Tibial nerve (tissue), 4 donors: Measurements from ENCODE around the gene CLIP2. TPM values are rescaled to one million over a fixed set of nuclear protein-coding genes. Genes with fewer than 3 reads are reported as not detected.

Experiments
- DNase-seq, 2 donors: peaks; one replicate each; pipeline ENCODE4 v3.0.0-alpha.2; 2019; ENCODE audit warnings: low spot score in 2 of 2
- H3K27ac ChIP-seq, 4 donors: fragments of 200-600 bp; sonication (generic) in 3 of 4; one replicate each; pipeline ENCODE4 v1.5.1; 2017 to 2019; ENCODE audit warnings: mild to moderate bottlenecking in 1 of 4
- H3K27me3 ChIP-seq, 2 donors: fragments of 200-600 bp; sonication (generic) in 1 of 2; one replicate each; pipeline versions ENCODE4 v1.5.1 to v1.6.0; 2017 to 2019
- H3K36me3 ChIP-seq, 3 donors: fragments of 200-600 bp; sonication (generic); one replicate each; pipeline ENCODE4 v1.5.1; 2018 to 2019
- H3K4me1 ChIP-seq, 4 donors: fragments of 200-600 bp; sonication (generic) in 3 of 4; one replicate each; pipeline ENCODE4 v1.5.1; 2017 to 2019
- H3K4me3 ChIP-seq, 4 donors: fragments of 200-600 bp; sonication (generic) in 3 of 4; one replicate each; pipeline ENCODE4 v1.5.1; 2017 to 2019; ENCODE audit warnings: mild to moderate bottlenecking in 1 of 4, moderate library complexity in 1 of 4
- H3K9me3 ChIP-seq, 4 donors: fragments of 200-600 bp; sonication (generic) in 3 of 4; one replicate each; pipeline ENCODE4 v1.5.1; 2017 to 2019
- CTCF ChIP-seq, 5 experiments: fragments of 200-600 bp in 3 of 5; fragments of 450-650 bp in 2 of 5; sonication (generic) in 3 of 5; IDR thresholded peaks; one replicate each; pipeline ENCODE4 v1.5.1; 2016 to 2019; ENCODE audit warnings: antibody characterized with exemption in 5 of 5, mild to moderate bottlenecking in 3 of 5, moderate library complexity in 2 of 5
- EP300 ChIP-seq, 2 donors: sonication (generic); formaldehyde crosslinking; IDR thresholded peaks; one replicate each; pipeline ENCODE4 v1.6.1; 2017; ENCODE audit warnings: antibody characterized with exemption in 2 of 2, mild to moderate bottlenecking in 1 of 2
- POLR2A ChIP-seq, 2 donors: fragments of 450-650 bp; IDR thresholded peaks; one replicate each; pipeline ENCODE4 v1.6.1; 2017; ENCODE audit warnings: antibody characterized with exemption in 2 of 2, mild to moderate bottlenecking in 2 of 2, moderate library complexity in 2 of 2
- WGBS, 2 donors: methylation state at CpG; one replicate each; pipeline ENCODE4 v1.1.5; 2018; 5-methylcytosine and 5-hydroxymethylcytosine counted together
- total RNA-seq, 4 donors: library from RNA; depleted of rRNA; stranded (reverse); fragments of >200 nt; gene quantifications; one replicate each; pipeline ENCODE4 v1.1.0, GENCODE V29; 2016

The CLIP2 gene
- total RNA-seq, 4 donors from 2014 or later = 42.0 to 48.3 (median 46.3) TPM

GRCh38 chr7:74290553-74290950 is 1.3 kb downstream of the CLIP2 start:
- H3K27me3 ChIP-seq = no peaks in the 10 kb centered on the region
- H3K4me3 ChIP-seq = peak overlapping the region; percentile 83 to 93 (median 88)
- no peak for TF ChIP-seq EP300 (IDR thresholded peaks at IDR 0.05)
- no peak for TF ChIP-seq POLR2A (IDR thresholded peaks at IDR 0.05)
- TF ChIP-seq CTCF (IDR thresholded peaks at IDR 0.05) = no peak
- no peaks in the 10 kb centered on the region for H3K9me3 ChIP-seq
- no peak for DNase-seq
- peaks cover 0 to 54% (median 36%) of the 10 kb centered on the region in 4 donors for H3K4me1 ChIP-seq
- WGBS, 2 donors = 20 to 24% methylated on average over 9 of the region's 9 CpGs
- peak overlapping the region; percentile 86 to 94 (median 90) for H3K27ac ChIP-seq
- H3K36me3 ChIP-seq = no peaks in the 10 kb centered on the region

GRCh38 chr7:74290981-74291441 is 1.8 kb downstream of the CLIP2 start:
- 68 to 70% methylated on average over 9 to 10 of the region's 10 CpGs for whole genome bisulfite sequencing, 2 donors
- H3K27me3 ChIP-seq = no peaks in the 10 kb centered on the region
- H3K9me3 ChIP-seq = no peaks in the 10 kb centered on the region
- no peak for TF ChIP-seq POLR2A (IDR thresholded peaks at IDR 0.05)
- TF ChIP-seq EP300 (IDR thresholded peaks at IDR 0.05) = no peak
- no peak for TF ChIP-seq CTCF (IDR thresholded peaks at IDR 0.05)
- no peaks in the 10 kb centered on the region for H3K36me3 ChIP-seq
- H3K4me3 ChIP-seq = peak overlapping the region in 2 of 4 donors; percentile 85 to 93
- DNase-seq = no peak
- H3K27ac ChIP-seq = peak overlapping the region in 3 of 4 donors; percentile 7 to 94 (median 92)
- H3K4me1 ChIP-seq = peaks cover 0 to 54% (median 36%) of the 10 kb centered on the region in 4 donors

- no peak overlapping the region for H3K4me3 ChIP-seq
- no peaks in the 10 kb centered on the region for H3K36me3 ChIP-seq
- no peaks in the 10 kb centered on the region for H3K9me3 ChIP-seq
- no peaks in the 10 kb centered on the region for H3K27me3 ChIP-seq
- peak overlapping the region in 1 of 4 donors; percentile 94 for H3K27ac ChIP-seq
- DNase-seq = no peak
- peaks cover 0 to 54% (median 36%) of the 10 kb centered on the region in 4 donors for H3K4me1 ChIP-seq
- WGBS, 2 donors = 73 to 75% methylated on average over 5 of the region's 5 CpGs
- TF ChIP-seq CTCF (IDR thresholded peaks at IDR 0.05) = no peak
- TF ChIP-seq EP300 (IDR thresholded peaks at IDR 0.05) = no peak
- no peak for TF ChIP-seq POLR2A (IDR thresholded peaks at IDR 0.05)
Measured at GRCh38 chr7:74291535-74291934, 2.3 kb downstream of the CLIP2 start.

GRCh38 chr7:74292757-74293576 is 3.8 kb downstream of the CLIP2 start:
- peak overlapping the region in 1 of 4 donors; percentile 5 for H3K4me3 ChIP-seq
- peaks cover 0 to 53% (median 36%) of the 10 kb centered on the region in 4 donors for H3K4me1 ChIP-seq
- DNase-seq = no peak
- no peaks in the 10 kb centered on the region for H3K9me3 ChIP-seq
- 77 to 79% methylated on average over 18 of the region's 18 CpGs for WGBS, 2 donors
- TF ChIP-seq EP300 (IDR thresholded peaks at IDR 0.05) = no peak
- no peak for TF ChIP-seq CTCF (IDR thresholded peaks at IDR 0.05)
- TF ChIP-seq POLR2A (IDR thresholded peaks at IDR 0.05) = no peak
- H3K36me3 ChIP-seq = peaks cover 0 to 6% (median 0%) of the 10 kb centered on the region in 3 donors
- no peaks in the 10 kb centered on the region for H3K27me3 ChIP-seq
- H3K27ac ChIP-seq = peak overlapping the region in 1 of 4 donors; percentile 30

GRCh38 chr7:74293577-74293908 is 4.3 kb downstream of the CLIP2 start:
- 65 to 74% methylated on average over 4 of the region's 4 CpGs for WGBS, 2 donors
- H3K27ac ChIP-seq = peak overlapping the region in 2 of 4 donors; percentile 1 to 5
- peaks cover 0 to 50% (median 30%) of the 10 kb centered on the region in 4 donors for H3K4me1 ChIP-seq

More at GRCh38 chr7:74293577-74293908, 4.3 kb downstream of the CLIP2 start:
- H3K36me3 ChIP-seq = peaks cover 0 to 6% (median 0%) of the 10 kb centered on the region in 3 donors
- no peaks in the 10 kb centered on the region for H3K9me3 ChIP-seq
- no peaks in the 10 kb centered on the region for H3K27me3 ChIP-seq
- no peak for DNase-seq
- no peak overlapping the region for H3K4me3 ChIP-seq
- TF ChIP-seq EP300 (IDR thresholded peaks at IDR 0.05) = no peak
- no peak for TF ChIP-seq POLR2A (IDR thresholded peaks at IDR 0.05)
- no peak for TF ChIP-seq CTCF (IDR thresholded peaks at IDR 0.05)
